Measurements from ENCODE around the gene PPP1R3E. TPM values are rescaled to one million over a fixed set of nuclear protein-coding genes. Genes with fewer than 3 reads are reported as not detected.
"Not testable (repeated sequence)": the region's sequence is repeated elsewhere in the genome, so short reads cannot be mapped to it uniquely, and the experiment has no call there.

Gene PPP1R3E
- 10 to 100 TPM; 15.6 to 42.2 (median 27.9) TPM for polyA plus RNA-seq (ENCODE audit: insufficient read length in 4 of 4)

- peak in 2 of 4 donors; percentile 20 to 39 for DNase-seq (ENCODE audit: low read depth in 4 of 4, low spot score in 2 of 4)
Measured at GRCh38 chr14:23302290-23303225, at the start of gene PPP1R3E. Gene PPP1R3E, minus strand, starts transcription at chr14:23302859. Its CDS starts 283 bp downstream, at chr14:23302576.

- DNase-seq (ENCODE audit: low read depth in 4 of 4, low spot score in 2 of 4) = peak in 2 of 4 donors; percentile 8 to 18
Measured at GRCh38 chr14:23351681-23352505, 49.2 kb upstream of the PPP1R3E start.

GRCh38 chr14:23349156-23349845, 46.6 kb upstream of the PPP1R3E start:
- DNase-seq (ENCODE audit: low read depth in 4 of 4, low spot score in 2 of 4) = no peak

- DNase-seq (ENCODE audit: low read depth in 4 of 4, low spot score in 2 of 4) = no peak
Measured at GRCh38 chr14:23348297-23348655, 45.6 kb upstream of the PPP1R3E start.

GRCh38 chr14:23347406-23348296, 45.0 kb upstream of the PPP1R3E start:
- no peak for DNase-seq (ENCODE audit: low read depth in 4 of 4, low spot score in 2 of 4)

GRCh38 chr14:23346693-23347405, 44.2 kb upstream of the PPP1R3E start:
- no peak for DNase-seq (ENCODE audit: low read depth in 4 of 4, low spot score in 2 of 4)

GRCh38 chr14:23345987-23346692, 43.5 kb upstream of the PPP1R3E start:
- no peak for DNase-seq (ENCODE audit: low read depth in 4 of 4, low spot score in 2 of 4)

GRCh38 chr14:23344481-23344880, 41.8 kb upstream of the PPP1R3E start:
- DNase-seq (ENCODE audit: low read depth in 4 of 4, low spot score in 2 of 4) = no peak

- no peak for DNase-seq (ENCODE audit: low read depth in 4 of 4, low spot score in 2 of 4)
Measured at GRCh38 chr14:23339506-23340268, 37.0 kb upstream of the PPP1R3E start.

GRCh38 chr14:23335623-23336022, 33.0 kb upstream of the PPP1R3E start:
- DNase-seq (ENCODE audit: low read depth in 4 of 4, low spot score in 2 of 4) = no peak

GRCh38 chr14:23327947-23328744, 25.5 kb upstream of the PPP1R3E start:
- DNase-seq (ENCODE audit: low read depth in 4 of 4, low spot score in 2 of 4) = peak in 3 of 4 donors; percentile 46 to 74 (median 47)

GRCh38 chr14:23326491-23327332, 24.1 kb upstream of the PPP1R3E start:
- DNase-seq (ENCODE audit: low read depth in 4 of 4, low spot score in 2 of 4) = no peak

GRCh38 chr14:23325746-23326145, 23.1 kb upstream of the PPP1R3E start:
- not testable (repeated sequence) for DNase-seq (ENCODE audit: low read depth in 4 of 4, low spot score in 2 of 4)

GRCh38 chr14:23324993-23325392, 22.3 kb upstream of the PPP1R3E start:
- no peak for DNase-seq (ENCODE audit: low read depth in 4 of 4, low spot score in 2 of 4)

GRCh38 chr14:23324455-23324846, 21.8 kb upstream of the PPP1R3E start:
- no peak for DNase-seq (ENCODE audit: low read depth in 4 of 4, low spot score in 2 of 4)

- DNase-seq (ENCODE audit: low read depth in 4 of 4, low spot score in 2 of 4) = no peak
Measured at GRCh38 chr14:23323838-23324454, 21.3 kb upstream of the PPP1R3E start.
